Endothelial cell (in vitro differentiated cells): ENCODE results near the gene SCNM1. TPM values are rescaled to one million over a fixed set of nuclear protein-coding genes. Genes with fewer than 3 reads are reported as not detected.

Experiments used
- DNase-seq: peaks from one replicate; pipeline ENCODE4 v3.0.0; 2021; ENCODE audit warnings: low spot score
- H3K27ac Mint-ChIP-seq: one replicate; pipeline ENCODE4 v1.8.0; 2021; ENCODE audit warnings: mixed read lengths, inconsistent platforms; ENCODE audit not compliant: unreplicated experiment
- H3K27me3 Mint-ChIP-seq: one replicate; pipeline ENCODE4 v1.8.0; 2021; ENCODE audit warnings: mild to moderate bottlenecking, moderate library complexity, mixed read lengths, inconsistent platforms; ENCODE audit not compliant: unreplicated experiment
- H3K36me3 Mint-ChIP-seq: one replicate; pipeline ENCODE4 v1.8.0; 2021; ENCODE audit warnings: mild to moderate bottlenecking, low read depth, mixed read lengths, inconsistent platforms; ENCODE audit not compliant: unreplicated experiment
- H3K4me1 Mint-ChIP-seq: one replicate; pipeline ENCODE4 v1.8.0; 2021; ENCODE audit warnings: mild to moderate bottlenecking, mixed read lengths, inconsistent platforms; ENCODE audit not compliant: unreplicated experiment
- H3K4me3 Mint-ChIP-seq: one replicate; pipeline ENCODE4 v1.8.0; 2021; ENCODE audit warnings: mild to moderate bottlenecking, mixed read lengths, inconsistent platforms; ENCODE audit not compliant: unreplicated experiment
- H3K9me3 Mint-ChIP-seq: one replicate; pipeline ENCODE4 v1.8.0; 2021; ENCODE audit warnings: mixed read lengths, inconsistent platforms; ENCODE audit not compliant: unreplicated experiment
- total RNA-seq: library from RNA; stranded (reverse); fragmentation: NEBNext Ultra II Directional; extraction: Animal tissue kit (Norgen Biotek cat#: 25700); gene quantifications from one replicate; pipeline ENCODE4 v1.2.1, GENCODE V29; 2021; ENCODE audit not compliant: unreplicated experiment
- TF ChIP-seq, protein P1 (sequence below): fragments of 200-600 bp; sonication (generic); IDR thresholded peaks from one replicate; pipeline ENCODE4 v1.5.0; 2021; ENCODE audit warnings: antibody characterized with exemption; ENCODE audit not compliant: unreplicated experiment

Gene SCNM1
- total RNA-seq, 1 donor from 2014 or later, result 48.3 TPM

DNA sequence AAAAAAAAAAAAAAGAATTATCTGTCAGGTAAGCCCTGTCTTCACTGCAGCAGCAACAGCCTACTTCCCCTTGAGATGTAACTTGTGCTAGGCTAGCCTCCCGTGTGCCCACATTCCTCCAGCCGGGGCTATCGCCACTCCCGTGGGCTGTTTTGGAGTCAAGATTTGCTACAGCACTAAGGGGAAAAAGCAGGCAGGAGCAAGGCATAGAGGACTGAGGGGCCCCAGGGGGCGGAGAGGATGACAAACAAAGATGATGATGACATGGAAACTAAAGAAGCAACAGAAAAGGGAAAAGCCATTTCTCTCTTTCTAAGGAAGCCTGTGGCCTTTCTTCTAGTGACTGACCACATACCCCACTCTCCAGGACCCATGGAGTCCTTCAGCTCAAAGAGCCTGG, 7.6 kb upstream of the SCNM1 start:
- Mint-ChIP-seq H3K9me3 (no peaks in the 10 kb centered on the region), H3K27me3 (peaks cover 11% of the 10 kb centered on the region), H3K4me1 (peaks cover 31% of the 10 kb centered on the region), H3K36me3 (peaks cover 25% of the 10 kb centered on the region), H3K4me3 (peak overlapping the region; percentile 48), H3K27ac (peak overlapping the region; percentile 45)
- DNase-seq, result no peak
- TF ChIP-seq, protein P1, sequence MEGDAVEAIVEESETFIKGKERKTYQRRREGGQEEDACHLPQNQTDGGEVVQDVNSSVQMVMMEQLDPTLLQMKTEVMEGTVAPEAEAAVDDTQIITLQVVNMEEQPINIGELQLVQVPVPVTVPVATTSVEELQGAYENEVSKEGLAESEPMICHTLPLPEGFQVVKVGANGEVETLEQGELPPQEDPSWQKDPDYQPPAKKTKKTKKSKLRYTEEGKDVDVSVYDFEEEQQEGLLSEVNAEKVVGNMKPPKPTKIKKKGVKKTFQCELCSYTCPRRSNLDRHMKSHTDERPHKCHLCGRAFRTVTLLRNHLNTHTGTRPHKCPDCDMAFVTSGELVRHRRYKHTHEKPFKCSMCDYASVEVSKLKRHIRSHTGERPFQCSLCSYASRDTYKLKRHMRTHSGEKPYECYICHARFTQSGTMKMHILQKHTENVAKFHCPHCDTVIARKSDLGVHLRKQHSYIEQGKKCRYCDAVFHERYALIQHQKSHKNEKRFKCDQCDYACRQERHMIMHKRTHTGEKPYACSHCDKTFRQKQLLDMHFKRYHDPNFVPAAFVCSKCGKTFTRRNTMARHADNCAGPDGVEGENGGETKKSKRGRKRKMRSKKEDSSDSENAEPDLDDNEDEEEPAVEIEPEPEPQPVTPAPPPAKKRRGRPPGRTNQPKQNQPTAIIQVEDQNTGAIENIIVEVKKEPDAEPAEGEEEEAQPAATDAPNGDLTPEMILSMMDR, result no peak

DNA sequence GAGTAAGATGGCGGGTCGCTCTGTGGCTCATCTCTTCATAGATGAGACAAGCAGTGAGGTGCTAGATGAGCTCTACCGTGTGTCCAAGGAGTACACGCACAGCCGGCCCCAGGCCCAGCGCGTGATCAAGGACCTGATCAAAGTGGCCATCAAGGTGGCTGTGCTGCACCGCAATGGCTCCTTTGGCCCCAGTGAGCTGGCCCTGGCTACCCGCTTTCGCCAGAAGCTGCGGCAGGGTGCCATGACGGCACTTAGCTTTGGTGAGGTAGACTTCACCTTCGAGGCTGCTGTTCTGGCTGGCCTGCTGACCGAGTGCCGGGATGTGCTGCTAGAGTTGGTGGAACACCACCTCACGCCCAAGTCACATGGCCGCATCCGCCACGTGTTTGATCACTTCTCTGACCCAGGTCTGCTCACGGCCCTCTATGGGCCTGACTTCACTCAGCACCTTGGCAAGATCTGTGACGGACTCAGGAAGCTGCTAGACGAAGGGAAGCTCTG, 7.1 kb upstream of the SCNM1 start:
- H3K27ac Mint-ChIP-seq, result peak overlapping the region; percentile 78
- H3K9me3 Mint-ChIP-seq, result no peaks in the 10 kb centered on the region
- peaks cover 31% of the 10 kb centered on the region for H3K4me1 Mint-ChIP-seq
- H3K27me3 Mint-ChIP-seq, result peaks cover 11% of the 10 kb centered on the region
- H3K36me3 Mint-ChIP-seq, result peaks cover 25% of the 10 kb centered on the region
- peak overlapping the region; percentile 62 for H3K4me3 Mint-ChIP-seq
- no peak for DNase-seq
- TF ChIP-seq, protein P1, result no peak

DNA sequence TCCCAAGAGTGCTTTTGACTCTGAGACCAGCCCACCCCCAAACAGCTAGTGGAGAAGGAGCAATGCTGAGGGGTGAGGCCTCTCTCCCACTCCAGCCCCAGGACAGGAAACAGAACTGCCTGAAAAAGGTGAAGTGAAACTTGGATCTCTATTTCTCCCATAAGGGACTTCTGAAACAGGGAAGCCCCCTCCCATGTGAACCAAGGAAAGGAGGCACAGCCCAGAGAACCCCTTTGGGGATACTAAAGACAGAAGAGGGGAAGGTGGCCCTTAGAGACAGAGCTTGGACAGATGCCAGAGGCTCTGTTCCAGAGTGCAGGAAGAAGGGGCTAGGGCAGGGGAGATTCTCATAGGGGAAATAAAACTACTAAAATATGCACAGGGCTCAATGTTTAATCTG, 6.6 kb upstream of the SCNM1 start:
- DNase-seq, result no peak
- peak overlapping the region; percentile 78 for H3K27ac Mint-ChIP-seq
- peaks cover 25% of the 10 kb centered on the region for H3K36me3 Mint-ChIP-seq
- peak overlapping the region; percentile 62 for H3K4me3 Mint-ChIP-seq
- H3K9me3 Mint-ChIP-seq, result no peaks in the 10 kb centered on the region
- H3K4me1 Mint-ChIP-seq, result peaks cover 29% of the 10 kb centered on the region
- TF ChIP-seq, protein P1, result no peak
- H3K27me3 Mint-ChIP-seq, result peaks cover 11% of the 10 kb centered on the region

DNA sequence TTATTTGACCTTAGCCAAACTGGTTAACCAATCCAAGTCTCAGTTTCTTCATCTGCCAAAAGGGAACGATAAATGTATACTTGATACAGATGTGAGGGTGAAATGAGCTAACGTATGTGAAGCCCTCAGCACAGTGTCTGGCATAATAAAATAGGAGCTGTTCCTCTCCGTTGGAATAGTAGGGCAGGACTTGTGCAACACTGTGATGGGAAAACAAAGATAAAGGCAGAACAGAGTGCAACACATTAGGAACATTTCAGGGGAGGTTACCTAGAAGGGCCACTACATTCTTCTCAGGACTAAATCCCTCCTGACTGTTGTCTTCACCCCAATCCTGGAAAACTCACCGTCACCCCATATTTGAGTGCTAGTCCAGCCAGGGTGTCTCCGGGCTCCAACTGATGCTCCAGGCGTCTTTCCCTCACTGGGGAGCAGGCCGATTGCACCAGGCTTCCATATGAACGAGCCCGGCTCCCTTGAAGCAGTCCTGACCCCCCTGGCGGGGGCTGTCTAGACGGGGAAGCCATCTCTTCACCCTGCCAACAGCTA, 1.1 kb upstream of the SCNM1 start:
- peak overlapping the region; percentile 74 for H3K27ac Mint-ChIP-seq
- TF ChIP-seq, protein P1, result no peak
- no peak for DNase-seq

DNA sequence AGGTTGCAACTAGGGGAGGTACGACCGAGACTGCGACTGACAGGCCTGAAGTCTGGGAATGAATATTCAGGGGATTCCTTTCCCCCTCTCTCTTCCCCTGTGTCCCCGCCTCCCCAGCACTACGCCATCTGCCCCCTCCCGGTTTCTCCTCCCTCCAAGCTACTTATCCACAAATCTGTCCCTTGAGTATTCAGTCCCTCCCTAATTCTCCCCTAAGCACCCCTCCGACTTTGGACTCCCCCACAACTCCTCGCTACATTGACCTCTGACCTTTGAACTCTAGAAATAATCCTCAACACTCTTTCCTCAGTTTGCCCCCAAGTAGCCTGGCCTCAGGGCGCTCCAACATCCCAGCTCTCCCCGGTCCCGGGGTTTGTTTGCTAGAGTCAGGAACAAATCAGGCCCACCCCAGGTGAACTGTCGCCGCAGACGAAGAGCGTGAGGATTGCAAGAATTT, 635 bp upstream of the SCNM1 start:
- H3K4me1 Mint-ChIP-seq, result peaks cover 26% of the 10 kb centered on the region
- peak overlapping the region; percentile 97 for H3K27ac Mint-ChIP-seq
- H3K4me3 Mint-ChIP-seq, result peak overlapping the region; percentile 99
- no peaks in the 10 kb centered on the region for H3K9me3 Mint-ChIP-seq
- DNase-seq, result peak; percentile 17
- H3K36me3 Mint-ChIP-seq, result peaks cover 23% of the 10 kb centered on the region
- TF ChIP-seq, protein P1, result no peak
- H3K27me3 Mint-ChIP-seq, result peaks cover 4% of the 10 kb centered on the region

More for the DNA sequence above, 1.1 kb upstream of the SCNM1 start:
- Mint-ChIP-seq H3K4me1 (peaks cover 26% of the 10 kb centered on the region), H3K9me3 (no peaks in the 10 kb centered on the region), H3K36me3 (peaks cover 19% of the 10 kb centered on the region), H3K27me3 (peaks cover 4% of the 10 kb centered on the region), H3K4me3 (peak overlapping the region; percentile 99)
